Measurements from ENCODE around the gene ZNF750.

The ZNF750 gene

DNA sequence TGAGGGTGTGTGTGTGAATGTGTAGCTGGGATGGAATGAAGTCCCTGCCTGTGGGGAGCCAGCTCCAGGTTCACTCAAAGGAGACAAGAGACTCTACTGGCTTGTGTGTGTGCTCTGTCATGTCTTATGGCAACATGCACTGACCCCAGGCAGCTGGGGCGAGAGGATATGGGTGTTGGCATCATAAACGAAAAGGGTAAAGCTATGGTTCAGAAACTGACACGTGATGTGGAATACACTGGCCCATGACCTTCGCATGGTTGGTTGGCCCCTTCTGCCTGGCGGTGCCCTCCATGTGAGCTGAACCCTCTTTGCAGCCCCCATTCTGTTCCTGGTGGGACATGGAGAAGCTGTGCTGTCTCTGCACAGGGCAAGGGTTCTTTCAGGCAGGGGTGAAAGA lies 21.9 kb downstream of the ZNF750 start:
- Histone ChIP-seq H3K4me3 (ENCODE audit: low read depth, low read length) (no peak overlapping the region), H3K27ac (ENCODE audit: extremely low read depth, low read depth, low read length) (no peak overlapping the region), H3K36me3 (ENCODE audit: control insufficient read depth in 2 of 2, insufficient read depth in 1 of 2, low read length in 2 of 2) (peaks cover 13 to 37% of the 10 kb centered on the region in 2 experiments; a peak in 2 of 3 replicates), H3K4me1 (ENCODE audit: control insufficient read depth, insufficient read depth, low read length) (no peaks in the 10 kb centered on the region), H3K9me3 (ENCODE audit: control insufficient read depth, insufficient read depth, low read depth, low read length) (no peaks in the 10 kb centered on the region; the same call in 1 of the 2 replicates)
- CTCF ChIA-PET = interaction anchor here (1.0 kb wide), 1 partner anchor 96 kb away, joined by 3 read pairs; no protein-coding TSS in a partner anchor
- POLR2A ChIA-PET = interaction anchor here (0.9 kb wide), 1 partner anchor 14 kb away, joined by 4 read pairs; no protein-coding TSS in a partner anchor
- TF ChIP-seq ZNF10 (tag by site-specific recombination; IDR thresholded peaks at IDR 0.05) (no peak), ZNF560 (tag by site-specific recombination; IDR thresholded peaks at IDR 0.05; ENCODE audit: borderline replicate concordance) (no peak), ZNF140 (tag by site-specific recombination; IDR thresholded peaks at IDR 0.05) (no peak), YY2 (tag by site-specific recombination; IDR thresholded peaks at IDR 0.05) (no peak), ZXDB (tag by site-specific recombination; IDR thresholded peaks at IDR 0.05) (no peak), ZNF48 (tag by site-specific recombination; IDR thresholded peaks at IDR 0.05) (no peak), SP3 (tag by site-specific recombination; IDR thresholded peaks at IDR 0.05) (no peak), ZIC2 (tag by site-specific recombination; IDR thresholded peaks at IDR 0.05) (no peak), ZNF621 (tag by site-specific recombination; IDR thresholded peaks at IDR 0.05) (no peak), ZNF350 (tag by site-specific recombination; IDR thresholded peaks at IDR 0.05) (no peak), ZNF423 (tag by site-specific recombination; IDR thresholded peaks at IDR 0.05) (no peak)
- TF ChIP-seq, protein P1, sequence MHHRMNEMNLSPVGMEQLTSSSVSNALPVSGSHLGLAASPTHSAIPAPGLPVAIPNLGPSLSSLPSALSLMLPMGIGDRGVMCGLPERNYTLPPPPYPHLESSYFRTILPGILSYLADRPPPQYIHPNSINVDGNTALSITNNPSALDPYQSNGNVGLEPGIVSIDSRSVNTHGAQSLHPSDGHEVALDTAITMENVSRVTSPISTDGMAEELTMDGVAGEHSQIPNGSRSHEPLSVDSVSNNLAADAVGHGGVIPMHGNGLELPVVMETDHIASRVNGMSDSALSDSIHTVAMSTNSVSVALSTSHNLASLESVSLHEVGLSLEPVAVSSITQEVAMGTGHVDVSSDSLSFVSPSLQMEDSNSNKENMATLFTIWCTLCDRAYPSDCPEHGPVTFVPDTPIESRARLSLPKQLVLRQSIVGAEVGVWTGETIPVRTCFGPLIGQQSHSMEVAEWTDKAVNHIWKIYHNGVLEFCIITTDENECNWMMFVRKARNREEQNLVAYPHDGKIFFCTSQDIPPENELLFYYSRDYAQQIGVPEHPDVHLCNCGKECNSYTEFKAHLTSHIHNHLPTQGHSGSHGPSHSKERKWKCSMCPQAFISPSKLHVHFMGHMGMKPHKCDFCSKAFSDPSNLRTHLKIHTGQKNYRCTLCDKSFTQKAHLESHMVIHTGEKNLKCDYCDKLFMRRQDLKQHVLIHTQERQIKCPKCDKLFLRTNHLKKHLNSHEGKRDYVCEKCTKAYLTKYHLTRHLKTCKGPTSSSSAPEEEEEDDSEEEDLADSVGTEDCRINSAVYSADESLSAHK (tag by site-specific recombination; IDR thresholded peaks at IDR 0.05) = no peak
- TF ChIP-seq, protein P2, sequence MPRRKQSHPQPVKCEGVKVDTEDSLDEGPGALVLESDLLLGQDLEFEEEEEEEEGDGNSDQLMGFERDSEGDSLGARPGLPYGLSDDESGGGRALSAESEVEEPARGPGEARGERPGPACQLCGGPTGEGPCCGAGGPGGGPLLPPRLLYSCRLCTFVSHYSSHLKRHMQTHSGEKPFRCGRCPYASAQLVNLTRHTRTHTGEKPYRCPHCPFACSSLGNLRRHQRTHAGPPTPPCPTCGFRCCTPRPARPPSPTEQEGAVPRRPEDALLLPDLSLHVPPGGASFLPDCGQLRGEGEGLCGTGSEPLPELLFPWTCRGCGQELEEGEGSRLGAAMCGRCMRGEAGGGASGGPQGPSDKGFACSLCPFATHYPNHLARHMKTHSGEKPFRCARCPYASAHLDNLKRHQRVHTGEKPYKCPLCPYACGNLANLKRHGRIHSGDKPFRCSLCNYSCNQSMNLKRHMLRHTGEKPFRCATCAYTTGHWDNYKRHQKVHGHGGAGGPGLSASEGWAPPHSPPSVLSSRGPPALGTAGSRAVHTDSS (tag by site-specific recombination; IDR thresholded peaks at IDR 0.05) = no peak

DNA sequence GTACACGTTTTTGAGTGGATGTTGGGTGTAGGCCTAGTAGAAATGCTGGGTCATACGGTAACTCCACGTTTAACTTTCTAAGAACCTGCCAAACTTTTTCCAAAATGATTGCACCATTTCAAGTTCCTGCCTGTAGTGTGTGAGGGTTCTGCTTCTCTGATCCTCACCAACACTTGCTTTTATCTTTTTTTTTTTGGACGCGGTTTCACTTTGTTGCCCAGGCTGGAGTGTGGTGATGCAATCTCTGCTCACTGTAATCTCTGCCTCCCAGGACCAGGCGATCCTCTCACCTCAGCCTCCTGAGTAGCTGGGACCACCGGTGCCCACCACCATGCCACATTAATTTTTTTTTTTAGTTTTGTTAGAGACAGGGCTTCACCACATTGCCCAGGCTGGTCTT lies 23.5 kb downstream of the ZNF750 start:
- POLR2A ChIA-PET = no interaction called here
- Histone ChIP-seq H3K4me1 (ENCODE audit: control insufficient read depth, insufficient read depth, low read length) (no peaks in the 10 kb centered on the region), H3K36me3 (ENCODE audit: control insufficient read depth in 2 of 2, insufficient read depth in 1 of 2, low read length in 2 of 2) (peaks cover 19 to 42% of the 10 kb centered on the region in 2 experiments; a peak in 2 of 3 replicates), H3K4me3 (ENCODE audit: low read depth, low read length) (no peak overlapping the region), H3K27ac (ENCODE audit: extremely low read depth, low read depth, low read length) (no peak overlapping the region), H3K9me3 (ENCODE audit: control insufficient read depth, insufficient read depth, low read depth, low read length) (no peaks in the 10 kb centered on the region; the same call in 1 of the 2 replicates)
- CTCF ChIA-PET = no interaction called here
- TF ChIP-seq, protein P3, sequence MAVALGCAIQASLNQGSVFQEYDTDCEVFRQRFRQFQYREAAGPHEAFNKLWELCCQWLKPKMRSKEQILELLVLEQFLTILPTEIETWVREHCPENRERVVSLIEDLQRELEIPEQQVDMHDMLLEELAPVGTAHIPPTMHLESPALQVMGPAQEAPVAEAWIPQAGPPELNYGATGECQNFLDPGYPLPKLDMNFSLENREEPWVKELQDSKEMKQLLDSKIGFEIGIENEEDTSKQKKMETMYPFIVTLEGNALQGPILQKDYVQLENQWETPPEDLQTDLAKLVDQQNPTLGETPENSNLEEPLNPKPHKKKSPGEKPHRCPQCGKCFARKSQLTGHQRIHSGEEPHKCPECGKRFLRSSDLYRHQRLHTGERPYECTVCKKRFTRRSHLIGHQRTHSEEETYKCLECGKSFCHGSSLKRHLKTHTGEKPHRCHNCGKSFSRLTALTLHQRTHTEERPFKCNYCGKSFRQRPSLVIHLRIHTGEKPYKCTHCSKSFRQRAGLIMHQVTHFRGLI (tag by site-specific recombination; IDR thresholded peaks at IDR 0.05) = no peak
- TF ChIP-seq ZNF16 (tag by site-specific recombination; IDR thresholded peaks at IDR 0.05; ENCODE audit: low read depth) = no peak
- no peak for TF ChIP-seq SCRT2 (tag by site-specific recombination; IDR thresholded peaks at IDR 0.05)
- no peak for TF ChIP-seq ZFP3 (tag by site-specific recombination; IDR thresholded peaks at IDR 0.05; ENCODE audit: low read depth)
- no peak for TF ChIP-seq ZNF837 (tag by site-specific recombination; IDR thresholded peaks at IDR 0.05)
- no peak for TF ChIP-seq OSR2 (tag by site-specific recombination; IDR thresholded peaks at IDR 0.05)
- TF ChIP-seq ZNF785 (tag by site-specific recombination; IDR thresholded peaks at IDR 0.05) = no peak
- TF ChIP-seq ZNF391 (tag by site-specific recombination; IDR thresholded peaks at IDR 0.05; ENCODE audit: borderline replicate concordance, low read depth) = no peak
- TF ChIP-seq, protein P4, sequence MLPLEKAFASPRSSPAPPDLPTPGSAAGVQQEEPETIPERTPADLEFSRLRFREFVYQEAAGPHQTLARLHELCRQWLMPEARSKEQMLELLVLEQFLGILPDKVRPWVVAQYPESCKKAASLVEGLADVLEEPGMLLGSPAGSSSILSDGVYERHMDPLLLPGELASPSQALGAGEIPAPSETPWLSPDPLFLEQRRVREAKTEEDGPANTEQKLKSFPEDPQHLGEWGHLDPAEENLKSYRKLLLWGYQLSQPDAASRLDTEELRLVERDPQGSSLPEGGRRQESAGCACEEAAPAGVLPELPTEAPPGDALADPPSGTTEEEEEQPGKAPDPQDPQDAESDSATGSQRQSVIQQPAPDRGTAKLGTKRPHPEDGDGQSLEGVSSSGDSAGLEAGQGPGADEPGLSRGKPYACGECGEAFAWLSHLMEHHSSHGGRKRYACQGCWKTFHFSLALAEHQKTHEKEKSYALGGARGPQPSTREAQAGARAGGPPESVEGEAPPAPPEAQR (tag by site-specific recombination; IDR thresholded peaks at IDR 0.05) = no peak
- no peak for TF ChIP-seq ZNF335 (tag by site-specific recombination; conservative IDR thresholded peaks at IDR 0.05)
- no peak for TF ChIP-seq ZNF169 (tag by site-specific recombination; IDR thresholded peaks at IDR 0.05)
- TF ChIP-seq ZNF664 (tag by site-specific recombination; IDR thresholded peaks at IDR 0.05) = no peak
- TF ChIP-seq, protein P5, sequence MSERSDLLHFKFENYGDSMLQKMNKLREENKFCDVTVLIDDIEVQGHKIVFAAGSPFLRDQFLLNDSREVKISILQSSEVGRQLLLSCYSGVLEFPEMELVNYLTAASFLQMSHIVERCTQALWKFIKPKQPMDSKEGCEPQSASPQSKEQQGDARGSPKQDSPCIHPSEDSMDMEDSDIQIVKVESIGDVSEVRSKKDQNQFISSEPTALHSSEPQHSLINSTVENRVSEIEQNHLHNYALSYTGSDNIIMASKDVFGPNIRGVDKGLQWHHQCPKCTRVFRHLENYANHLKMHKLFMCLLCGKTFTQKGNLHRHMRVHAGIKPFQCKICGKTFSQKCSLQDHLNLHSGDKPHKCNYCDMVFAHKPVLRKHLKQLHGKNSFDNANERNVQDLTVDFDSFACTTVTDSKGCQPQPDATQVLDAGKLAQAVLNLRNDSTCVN (tag by site-specific recombination; optimal IDR thresholded peaks at IDR 0.05) = no peak
- no peak for TF ChIP-seq ZNF350 (tag by site-specific recombination; IDR thresholded peaks at IDR 0.05)
- no peak for TF ChIP-seq ZNF211 (tag by site-specific recombination; IDR thresholded peaks at IDR 0.05; ENCODE audit: low read depth)
- no peak for TF ChIP-seq ZNF548 (tag by site-specific recombination; IDR thresholded peaks at IDR 0.05)
- no peak for TF ChIP-seq ZNF791 (tag by site-specific recombination; IDR thresholded peaks at IDR 0.05)
- no peak for TF ChIP-seq MEIS1 (CRISPR knock-in tag; IDR thresholded peaks at IDR 0.05; ENCODE audit: borderline replicate concordance)

Measured in HEK293 (cell line).